Daoy (cell line): ENCODE data around the gene SEC24A. TPM values are rescaled to one million over a fixed set of nuclear protein-coding genes. Genes with fewer than 3 reads are reported as not detected.
"Not testable (repeated sequence)": the region's sequence is repeated elsewhere in the genome, so short reads cannot be mapped to it uniquely, and the experiment has no call there.

Experiments
- DNase-seq: peaks from one replicate; pipeline ENCODE4 v3.0.0-alpha.2; 2015; ENCODE audit warnings: low read depth
- total RNA-seq: library from RNA; depleted of rRNA; stranded (reverse); fragments of >200 nt; shearing (Covaris generic); gene quantifications from 2 replicates; pipeline ENCODE4 v1.2.3, GENCODE V29; 2014; rRNA removed

The SEC24A gene
- total RNA-seq, 1 experiment from 2014 or later, result 18.9 TPM

DNA sequence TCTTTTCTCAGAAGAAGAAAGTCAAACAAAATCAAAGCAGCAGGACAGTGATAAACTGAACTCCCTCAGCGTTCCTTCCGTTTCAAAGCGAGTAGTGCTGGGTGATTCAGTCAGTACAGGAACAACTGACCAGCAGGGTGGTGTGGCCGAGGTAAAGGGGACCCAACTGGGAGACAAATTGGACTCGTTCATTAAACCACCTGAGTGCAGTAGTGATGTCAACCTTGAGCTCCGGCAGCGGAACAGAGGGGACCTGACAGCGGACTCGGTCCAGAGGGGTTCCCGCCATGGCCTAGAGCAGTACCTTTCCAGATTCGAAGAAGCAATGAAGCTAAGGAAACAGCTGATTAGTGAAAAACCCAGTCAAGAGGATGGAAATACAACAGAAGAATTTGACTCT, 92.5 kb downstream of the SEC24A start:
- no peak for DNase-seq

DNA sequence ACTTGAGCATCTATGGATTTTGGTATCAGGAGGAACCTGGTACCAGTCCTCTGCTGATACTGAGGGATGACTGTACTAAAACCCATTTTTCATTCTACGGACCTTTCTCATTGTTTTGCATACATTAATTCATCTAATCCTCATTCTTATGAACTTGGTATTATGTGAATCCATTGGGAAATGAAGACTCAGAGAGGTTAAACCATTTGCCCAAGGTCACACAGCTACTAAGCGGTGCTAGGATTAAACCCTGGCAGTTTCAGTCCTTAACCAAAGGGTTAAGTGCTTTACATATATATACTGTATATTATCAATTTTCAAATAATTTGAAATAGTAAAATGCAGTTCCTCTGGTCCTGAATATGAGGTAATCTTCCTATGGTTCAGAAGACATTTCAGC, 93.5 kb downstream of the SEC24A start:
- DNase-seq, result no peak

DNA sequence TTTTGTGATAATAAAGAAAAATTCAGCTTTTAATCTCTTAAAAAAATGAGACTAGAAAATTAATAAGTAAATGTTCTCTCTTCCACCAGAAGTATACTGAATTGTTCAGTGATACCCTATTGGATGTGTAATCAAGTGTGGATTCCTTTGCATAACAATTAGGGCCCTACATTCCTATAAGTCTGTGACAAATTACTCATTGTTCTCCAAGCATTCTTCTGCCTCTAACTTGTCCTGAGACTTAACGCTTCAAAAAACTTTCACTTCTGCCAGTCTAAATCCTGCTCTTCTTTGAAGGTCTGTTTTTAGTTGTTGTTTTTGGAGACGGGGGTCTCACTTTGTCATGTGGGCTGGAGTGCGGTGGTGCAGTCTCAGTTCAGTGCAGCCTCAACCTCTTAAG, 100.8 kb downstream of the SEC24A start:
- no peak for DNase-seq

DNA sequence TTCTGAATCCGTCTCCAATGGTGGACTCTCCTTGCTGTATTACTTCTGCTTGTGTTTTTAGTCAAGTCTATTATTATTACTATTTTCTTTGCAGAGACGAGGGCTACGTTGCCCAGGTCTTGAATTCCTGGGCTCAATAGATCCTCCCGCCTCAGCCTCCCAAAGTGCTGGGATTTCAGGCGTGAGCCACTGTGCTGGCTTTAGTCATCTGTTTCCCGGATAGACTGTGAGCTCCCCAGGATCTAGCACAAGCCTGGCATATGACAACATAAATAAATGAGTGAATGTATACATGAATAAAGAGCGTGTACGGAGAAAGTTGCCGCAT, 109.6 kb downstream of the SEC24A start:
- no peak for DNase-seq

DNA sequence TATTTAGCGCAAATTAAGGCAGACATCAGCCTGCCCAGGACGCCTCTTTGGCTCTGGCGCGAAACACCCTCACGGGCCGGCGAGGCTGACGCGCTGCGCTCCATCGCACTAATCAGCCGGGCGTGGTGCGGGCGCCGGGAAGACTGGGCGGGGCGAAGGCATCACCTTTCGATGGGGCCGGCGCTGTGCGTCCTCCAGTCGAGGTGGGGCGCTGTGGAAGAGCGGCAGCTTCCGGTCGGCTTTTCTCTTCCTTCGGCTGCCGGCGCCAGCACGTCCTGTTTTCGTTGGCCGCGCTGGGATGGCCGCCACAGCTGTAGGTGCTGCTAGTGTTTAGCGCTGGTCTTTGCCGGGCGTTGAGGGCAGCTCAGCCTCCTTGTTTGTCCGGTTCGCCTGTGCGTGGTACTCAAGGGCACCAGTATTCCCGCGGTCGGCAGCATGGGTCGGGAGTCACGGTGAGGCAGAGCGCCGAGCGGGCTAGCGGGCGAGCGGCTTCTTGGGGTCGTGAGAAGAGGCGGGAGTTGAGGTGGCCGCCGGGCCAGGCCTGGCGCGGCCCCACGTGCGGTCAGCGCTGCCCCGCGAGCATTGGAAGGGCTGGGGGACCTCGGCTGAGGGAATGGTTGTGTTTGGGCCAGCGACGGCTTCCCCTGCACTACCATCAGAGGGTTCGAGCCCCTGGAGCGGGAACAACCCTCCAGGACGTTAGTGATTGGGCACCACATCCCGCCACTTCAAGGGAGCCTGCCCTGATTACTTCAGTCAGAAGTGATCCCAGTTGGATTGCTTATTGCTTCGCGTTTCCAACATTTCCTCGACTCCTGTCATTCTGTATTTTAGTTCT, 110.1 kb downstream of the SEC24A start, which contains the start of gene DDX46:
DDX46 (plus strand) TSS at position 276 of the 838 bp plus-strand sequence; CDS start at position 436, 160 bp downstream.
- DNase-seq, result peak; percentile 98

DNA sequence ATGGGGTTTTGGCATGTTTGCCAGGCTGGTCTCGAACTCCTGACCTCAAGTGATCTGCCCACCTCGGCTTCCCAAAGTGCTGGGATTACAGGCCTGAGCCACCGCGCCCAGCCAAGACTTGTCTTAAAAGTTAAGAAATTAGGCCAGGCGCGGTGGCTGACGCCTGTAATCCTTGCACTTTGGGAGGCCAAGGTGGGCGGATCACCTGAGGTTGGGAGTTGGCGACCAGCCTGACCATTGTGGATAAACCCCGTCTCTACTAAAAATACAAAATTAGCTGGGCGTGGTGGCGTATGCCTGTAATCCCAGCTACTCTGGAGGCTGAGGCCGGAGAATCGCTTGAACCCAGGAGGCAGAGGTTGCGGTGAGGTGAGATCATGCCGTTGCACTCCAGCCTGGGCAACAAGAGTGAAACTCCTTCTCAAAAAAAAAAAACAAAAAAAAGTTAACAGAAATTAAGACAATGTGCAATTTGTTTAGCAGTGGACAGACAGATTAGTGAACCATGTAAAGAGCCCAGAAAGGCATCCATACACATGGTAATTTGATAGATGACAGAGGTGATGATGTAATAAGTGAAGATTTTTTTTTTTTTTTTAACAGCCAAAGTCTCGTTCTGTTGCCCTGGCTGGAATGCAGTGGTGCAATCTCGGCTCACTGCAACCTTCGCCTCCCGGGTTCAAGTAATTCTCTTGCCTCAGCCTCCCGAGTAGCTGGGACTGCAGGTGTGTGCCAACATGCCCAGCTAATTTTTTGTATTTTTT, 119.1 kb downstream of the SEC24A start:
- not testable (repeated sequence) for DNase-seq

DNA sequence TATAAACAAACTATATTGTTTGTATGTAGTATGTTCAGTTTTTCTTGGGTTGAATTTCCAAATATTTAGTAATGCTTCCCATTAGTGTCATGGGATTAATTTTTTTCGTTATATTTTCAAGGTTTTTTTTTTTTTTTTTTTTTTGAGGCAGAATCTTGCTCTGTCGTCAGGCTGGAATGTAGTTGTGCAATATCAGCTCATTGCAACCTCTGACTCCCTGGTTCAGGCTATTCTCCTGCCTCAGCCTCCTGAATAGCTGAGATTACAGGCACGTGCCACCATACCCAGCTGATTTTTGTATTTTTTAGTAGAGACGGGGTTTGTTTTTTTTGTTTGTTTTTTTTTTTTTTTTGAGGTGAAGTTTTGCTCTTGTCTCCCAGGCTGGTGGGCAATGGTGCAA, 120.6 kb downstream of the SEC24A start:
- DNase-seq, result no peak

DNA sequence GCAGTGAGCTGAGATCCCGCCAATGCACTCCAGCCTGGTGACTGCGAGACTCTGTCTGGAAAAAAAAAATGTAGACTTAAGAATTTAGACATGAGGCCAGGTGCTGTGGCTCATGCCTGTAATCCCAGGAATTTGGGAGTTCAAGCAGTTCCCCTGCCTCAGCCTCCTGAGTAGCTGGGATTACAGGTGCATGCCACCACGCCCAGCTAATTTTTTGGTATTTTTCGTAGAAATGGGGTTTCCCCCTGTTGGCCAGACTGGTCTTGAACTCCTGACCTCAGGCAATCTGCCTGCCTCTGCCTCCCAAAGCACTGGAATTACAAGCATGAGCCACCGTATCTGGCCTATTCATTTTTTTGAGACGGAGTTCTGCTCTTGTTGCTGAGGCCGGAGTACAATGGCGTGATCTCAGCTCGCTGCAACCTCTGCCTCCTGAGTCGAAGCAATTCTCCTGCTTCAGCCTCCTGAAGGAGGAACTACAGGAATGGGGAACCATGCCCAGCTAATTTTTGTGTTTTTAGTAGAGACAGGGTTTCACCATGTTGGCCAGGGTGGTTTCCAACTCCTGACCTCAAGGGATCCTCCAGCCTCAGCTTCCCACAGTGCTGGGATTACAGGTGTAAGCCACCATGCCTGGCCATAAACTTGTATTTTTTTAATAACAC, 124.0 kb downstream of the SEC24A start:
- no peak for DNase-seq

DNA sequence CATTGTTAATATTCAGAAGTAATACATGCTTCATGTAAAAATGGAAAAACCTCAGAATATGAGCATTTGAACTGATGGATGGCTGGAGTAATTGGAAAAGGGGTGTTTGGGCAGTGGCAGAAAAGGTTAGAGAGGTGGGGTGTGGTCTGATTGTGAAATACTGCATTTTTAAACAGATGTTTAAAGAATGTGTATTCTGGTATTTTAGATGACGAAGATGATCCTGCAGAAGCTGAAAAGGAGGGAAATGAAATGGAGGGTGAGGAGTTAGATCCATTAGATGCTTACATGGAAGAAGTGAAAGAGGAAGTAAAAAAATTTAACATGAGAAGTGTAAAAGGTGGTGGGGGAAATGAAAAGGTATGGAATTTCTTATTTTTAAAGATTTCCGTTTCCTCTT, 128.8 kb downstream of the SEC24A start:
- no peak for DNase-seq

Other genes starting within 250 kb of the SEC24A start
- 72.1 and 75.7 TPM in 2 replicates for gene CDKN2AIPNL, start 236.9 kb upstream of the SEC24A start, total RNA-seq
- 10.9 and 21.1 TPM in 2 replicates for gene JADE2, start 123.1 kb upstream of the SEC24A start, total RNA-seq
- gene SAR1B, start 16.0 kb upstream of the SEC24A start, total RNA-seq, result 72.1 and 79.2 TPM in 2 replicates
- 24.7 and 32.3 TPM in 2 replicates for gene CAMLG, start 89.8 kb downstream of the SEC24A start, total RNA-seq
- gene DDX46, start 110.0 kb downstream of the SEC24A start, total RNA-seq, result 35.1 and 69.1 TPM in 2 replicates
- 27.7 and 35.0 TPM in 2 replicates for gene C5orf24, start 197.2 kb downstream of the SEC24A start, total RNA-seq
- gene TXNDC15, start 225.6 kb downstream of the SEC24A start, total RNA-seq, result 62.2 and 64.4 TPM in 2 replicates